ENCODE measurements around the gene NPAS4. TPM values are rescaled to one million over a fixed set of nuclear protein-coding genes. Genes with fewer than 3 reads are reported as not detected.

Gene NPAS4
- total and polyA plus RNA-seq, 2 of the 13 experiments (the other 11 are each of a cell fraction or from before 2014, with no cell fraction given) = not detected

- TF ChIP-seq BORCS8-MEF2B (CRISPR knock-in tag; IDR thresholded peaks at IDR 0.05) = peak; percentile 51; the same call in 1 of the 2 replicates
- 0 out of 2 replicates have a peak, but pooled peaks have one; percentile 46 for TF ChIP-seq KDM4B (CRISPR knock-in tag; IDR thresholded peaks at IDR 0.05)
- TF ChIP-seq ZFY (CRISPR knock-in tag; IDR thresholded peaks at IDR 0.05) = peak; percentile 50
- TF ChIP-seq MXI1 (IDR thresholded peaks at IDR 0.05; ENCODE audit: borderline replicate concordance, low read depth, low read length) = peak; percentile 26; the same call in 2 of the 3 replicates
- no peak for TF ChIP-seq YEATS4 (CRISPR knock-in tag; IDR thresholded peaks at IDR 0.05; ENCODE audit: borderline replicate concordance)
- 0 out of 2 replicates have a peak, but pooled peaks have one; percentile 44 for TF ChIP-seq ZNF317 (CRISPR knock-in tag; IDR thresholded peaks at IDR 0.05)
- no peak for TF ChIP-seq ZNF207 (IDR thresholded peaks at IDR 0.05; ENCODE audit: borderline replicate concordance)
- TF ChIP-seq THAP7 (CRISPR knock-in tag; IDR thresholded peaks at IDR 0.05) = 0 out of 2 replicates have a peak, but pooled peaks have one; percentile 36
- 0 out of 4 replicates have a peak, but pooled peaks of 1 of the 2 experiments have one; percentile 26 for TF ChIP-seq HMGXB4 (CRISPR knock-in tag; IDR thresholded peaks at IDR 0.05; ENCODE audit: borderline replicate concordance in 1 of 2, low read depth in 1 of 2)
- TF ChIP-seq KDM2A (CRISPR knock-in tag; IDR thresholded peaks at IDR 0.05; ENCODE audit: borderline replicate concordance, low read depth) = peak; percentile 63; the same call in 1 of the 2 replicates
- TF ChIP-seq ZNF501 (CRISPR knock-in tag; IDR thresholded peaks at IDR 0.05) = no peak
- peak; percentile 70; the same call in 1 of the 2 replicates for TF ChIP-seq ZNF441 (CRISPR knock-in tag; IDR thresholded peaks at IDR 0.05; ENCODE audit: borderline replicate concordance)
- TF ChIP-seq, protein P1, sequence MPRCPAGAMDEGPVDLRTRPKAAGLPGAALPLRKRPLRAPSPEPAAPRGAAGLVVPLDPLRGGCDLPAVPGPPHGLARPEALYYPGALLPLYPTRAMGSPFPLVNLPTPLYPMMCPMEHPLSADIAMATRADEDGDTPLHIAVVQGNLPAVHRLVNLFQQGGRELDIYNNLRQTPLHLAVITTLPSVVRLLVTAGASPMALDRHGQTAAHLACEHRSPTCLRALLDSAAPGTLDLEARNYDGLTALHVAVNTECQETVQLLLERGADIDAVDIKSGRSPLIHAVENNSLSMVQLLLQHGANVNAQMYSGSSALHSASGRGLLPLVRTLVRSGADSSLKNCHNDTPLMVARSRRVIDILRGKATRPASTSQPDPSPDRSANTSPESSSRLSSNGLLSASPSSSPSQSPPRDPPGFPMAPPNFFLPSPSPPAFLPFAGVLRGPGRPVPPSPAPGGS (CRISPR knock-in tag; IDR thresholded peaks at IDR 0.05) = peak; percentile 38; the same call in 1 of the 2 replicates
- TF ChIP-seq, protein P2, sequence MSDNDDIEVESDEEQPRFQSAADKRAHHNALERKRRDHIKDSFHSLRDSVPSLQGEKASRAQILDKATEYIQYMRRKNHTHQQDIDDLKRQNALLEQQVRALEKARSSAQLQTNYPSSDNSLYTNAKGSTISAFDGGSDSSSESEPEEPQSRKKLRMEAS (IDR thresholded peaks at IDR 0.05) = peak; percentile 46; the same call in 1 of the 2 replicates
- TF ChIP-seq ZNF567 (CRISPR knock-in tag; IDR thresholded peaks at IDR 0.05; ENCODE audit: borderline replicate concordance) = 0 out of 2 replicates have a peak, but pooled peaks have one; percentile 52
- peak; percentile 32; the same call in 1 of the 2 replicates for TF ChIP-seq POLR2G (IDR thresholded peaks at IDR 0.05; ENCODE audit: low read depth, low read length)
- TF ChIP-seq, protein P3, sequence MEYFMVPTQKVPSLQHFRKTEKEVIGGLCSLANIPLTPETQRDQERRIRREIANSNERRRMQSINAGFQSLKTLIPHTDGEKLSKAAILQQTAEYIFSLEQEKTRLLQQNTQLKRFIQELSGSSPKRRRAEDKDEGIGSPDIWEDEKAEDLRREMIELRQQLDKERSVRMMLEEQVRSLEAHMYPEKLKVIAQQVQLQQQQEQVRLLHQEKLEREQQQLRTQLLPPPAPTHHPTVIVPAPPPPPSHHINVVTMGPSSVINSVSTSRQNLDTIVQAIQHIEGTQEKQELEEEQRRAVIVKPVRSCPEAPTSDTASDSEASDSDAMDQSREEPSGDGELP (IDR thresholded peaks at IDR 0.05; ENCODE audit: borderline replicate concordance, low read depth) = 0 out of 2 replicates have a peak, but pooled peaks have one; percentile 16
- 0 out of 2 replicates have a peak, but pooled peaks have one; percentile 27 for TF ChIP-seq ZNF605 (CRISPR knock-in tag; IDR thresholded peaks at IDR 0.05)
- TF ChIP-seq POLR2A (IDR thresholded peaks at IDR 0.05; ENCODE audit: insufficient read depth in 1 of 2, low read depth in 2 of 2, low read length in 2 of 2) = peak in 1 of 2 experiments; percentile 56; a peak in 2 of 4 replicates
- TF ChIP-seq, protein P4, sequence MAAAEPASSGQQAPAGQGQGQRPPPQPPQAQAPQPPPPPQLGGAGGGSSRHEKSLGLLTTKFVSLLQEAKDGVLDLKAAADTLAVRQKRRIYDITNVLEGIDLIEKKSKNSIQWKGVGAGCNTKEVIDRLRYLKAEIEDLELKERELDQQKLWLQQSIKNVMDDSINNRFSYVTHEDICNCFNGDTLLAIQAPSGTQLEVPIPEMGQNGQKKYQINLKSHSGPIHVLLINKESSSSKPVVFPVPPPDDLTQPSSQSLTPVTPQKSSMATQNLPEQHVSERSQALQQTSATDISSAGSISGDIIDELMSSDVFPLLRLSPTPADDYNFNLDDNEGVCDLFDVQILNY (CRISPR knock-in tag; conservative IDR thresholded peaks at IDR 0.05) = no peak
- TF ChIP-seq HDAC1 (CRISPR knock-in tag; IDR thresholded peaks at IDR 0.05) = peak; percentile 44; the same call in 1 of the 2 replicates
Measured at GRCh38 chr11:66466225-66467033, 45.6 kb downstream of the NPAS4 start, which contains the start of gene PELI3 (continued).

Measured in HepG2 (cell line).